K562 (cell line): ENCODE results near the gene TAF10. TPM values are rescaled to one million over a fixed set of nuclear protein-coding genes. Genes with fewer than 3 reads are reported as not detected.

ENCODE experiments used
- BACH1 ChIP-seq: fragments of 200-800 bp; sonication (Bioruptor generic); IDR thresholded peaks from 2 replicates; pipeline ENCODE4 v1.6.1; 2016; ENCODE audit warnings: missing genetic modification characterization, missing compliant biosample characterization
- CBFA2T3 ChIP-seq: fragments of 450-650 bp; IDR thresholded peaks from 2 replicates; pipeline ENCODE4 v1.6.1; 2017
- GABPA ChIP-seq: fragments of 200-800 bp; sonication (Bioruptor generic); conservative IDR thresholded peaks from 2 replicates; pipeline ENCODE4 v1.6.1; 2016; ENCODE audit warnings: low read depth, missing genetic modification characterization, missing compliant biosample characterization
- JUND ChIP-seq, 2 experiments: IDR thresholded peaks; 2 replicates in 1 of 2; 3 replicates in 1 of 2; pipeline ENCODE4 v1.6.1; 2011; ENCODE audit warnings: borderline replicate concordance in 2 of 2, low read depth in 2 of 2, low read length in 2 of 2, improper control_type of control experiment in 1 of 2, missing biosample characterization in 1 of 2, missing genetic modification characterization in 1 of 2, missing genetic modification reagents in 1 of 2
- KLF6 ChIP-seq: fragments of 250-450 bp; sonication (Bioruptor Pico); IDR thresholded peaks from 2 replicates; pipeline ENCODE4 v1.4.0; 2020; ENCODE audit warnings: mild to moderate bottlenecking, moderate library complexity, borderline replicate concordance
- NFXL1 ChIP-seq: fragments of 450-650 bp; formaldehyde crosslinking; IDR thresholded peaks from 2 replicates; pipeline ENCODE4 v1.4.0; 2021; ENCODE audit warnings: mild to moderate bottlenecking
- RFX5 ChIP-seq: IDR thresholded peaks from 2 replicates; pipeline ENCODE4 v1.6.1; 2011; ENCODE audit warnings: low read depth, mild to moderate bottlenecking, improper control_type of control experiment, low read length
- ZNF197 ChIP-seq: fragments of 200-800 bp; sonication (Bioruptor generic); IDR thresholded peaks from 2 replicates; pipeline ENCODE4 v1.6.1; 2016; ENCODE audit warnings: low read depth, missing genetic modification characterization, missing compliant biosample characterization
- polyA plus RNA-seq, 8 experiments: library from polyadenylated mRNA; depleted of rRNA in 4 of 8; stranded (reverse) in 5 of 8; unstranded in 3 of 8; fragments of >200 nt; fragmentation: Nextera tagmentation in 2 of 8; fragmentation: Illumina TruSeq in 1 of 8; extraction: Ambion mirVana in 2 of 8; extraction: Trizol in 1 of 8; gene quantifications; 2 replicates each; pipeline versions ENCODE4 v1.2.1 to v1.2.3, GENCODE V29; 2011 to 2014; ENCODE audit warnings: inconsistent platforms in 1 of 8, missing spikeins in 1 of 8
- total RNA-seq, 7 experiments: library from RNA; depleted of rRNA in 6 of 7; stranded (reverse); fragments of >200 nt in 6 of 7; fragmentation: Illumina TruSeq in 2 of 7; extraction: Trizol in 2 of 7; gene quantifications; 2 replicates each; pipeline versions ENCODE4 v1.2.1 to v1.2.3, GENCODE V29; 2011 to 2021; ENCODE audit warnings: low replicate concordance in 1 of 7
- TF ChIP-seq, protein P1 (sequence below), 2 experiments: fragments of 450-650 bp in 1 of 2; sonication (generic) in 1 of 2; formaldehyde crosslinking in 1 of 2; IDR thresholded peaks; 2 replicates each; pipeline versions ENCODE4 v1.7.1 to v1.9.0; 2016 to 2022; ENCODE audit warnings: inconsistent platforms in 1 of 2, mild to moderate bottlenecking in 1 of 2, missing genetic modification reagents in 1 of 2

TAF10 gene
- total and polyA plus RNA-seq, 9 of the 15 experiments (the other 6 are each of a cell fraction or from before 2014, with no cell fraction given), result 19.5 to 197 (median 121) TPM

DNA sequence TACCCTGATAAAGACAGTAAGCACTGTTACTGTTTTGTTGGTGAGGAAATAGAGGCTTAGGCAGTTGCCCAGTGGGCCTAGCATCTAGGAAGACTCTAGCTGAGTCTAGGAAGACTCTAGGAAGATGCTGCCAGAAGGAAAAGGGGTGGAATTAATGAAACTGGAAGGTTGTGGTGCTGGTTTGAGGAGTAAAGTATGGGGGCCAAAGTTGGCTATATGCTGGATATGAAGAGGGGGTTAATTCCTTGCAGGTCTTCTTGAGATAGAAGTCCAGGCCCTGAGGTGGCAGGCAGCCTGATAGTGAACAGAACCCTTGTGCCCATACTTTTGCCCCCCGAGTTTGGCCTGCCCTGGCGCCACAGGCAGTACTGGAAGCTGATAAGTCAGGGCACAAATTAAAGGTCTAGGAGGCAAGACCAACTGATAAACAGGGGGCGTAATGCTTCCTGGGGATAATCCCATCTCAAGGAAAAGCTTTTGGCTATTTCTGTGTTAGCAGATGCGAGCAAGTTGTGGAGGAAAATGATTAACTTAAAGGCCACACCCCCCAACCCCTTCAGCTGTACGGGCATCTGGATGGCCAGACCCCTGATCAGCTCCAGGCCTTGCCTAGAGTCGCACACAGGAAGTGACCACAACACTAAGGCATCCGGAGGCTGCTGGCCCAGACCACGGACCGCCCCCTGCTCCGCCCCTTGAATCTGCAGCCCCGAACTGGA, 5.4 kb downstream of the TAF10 start (continued):
- TF ChIP-seq, protein P1, sequence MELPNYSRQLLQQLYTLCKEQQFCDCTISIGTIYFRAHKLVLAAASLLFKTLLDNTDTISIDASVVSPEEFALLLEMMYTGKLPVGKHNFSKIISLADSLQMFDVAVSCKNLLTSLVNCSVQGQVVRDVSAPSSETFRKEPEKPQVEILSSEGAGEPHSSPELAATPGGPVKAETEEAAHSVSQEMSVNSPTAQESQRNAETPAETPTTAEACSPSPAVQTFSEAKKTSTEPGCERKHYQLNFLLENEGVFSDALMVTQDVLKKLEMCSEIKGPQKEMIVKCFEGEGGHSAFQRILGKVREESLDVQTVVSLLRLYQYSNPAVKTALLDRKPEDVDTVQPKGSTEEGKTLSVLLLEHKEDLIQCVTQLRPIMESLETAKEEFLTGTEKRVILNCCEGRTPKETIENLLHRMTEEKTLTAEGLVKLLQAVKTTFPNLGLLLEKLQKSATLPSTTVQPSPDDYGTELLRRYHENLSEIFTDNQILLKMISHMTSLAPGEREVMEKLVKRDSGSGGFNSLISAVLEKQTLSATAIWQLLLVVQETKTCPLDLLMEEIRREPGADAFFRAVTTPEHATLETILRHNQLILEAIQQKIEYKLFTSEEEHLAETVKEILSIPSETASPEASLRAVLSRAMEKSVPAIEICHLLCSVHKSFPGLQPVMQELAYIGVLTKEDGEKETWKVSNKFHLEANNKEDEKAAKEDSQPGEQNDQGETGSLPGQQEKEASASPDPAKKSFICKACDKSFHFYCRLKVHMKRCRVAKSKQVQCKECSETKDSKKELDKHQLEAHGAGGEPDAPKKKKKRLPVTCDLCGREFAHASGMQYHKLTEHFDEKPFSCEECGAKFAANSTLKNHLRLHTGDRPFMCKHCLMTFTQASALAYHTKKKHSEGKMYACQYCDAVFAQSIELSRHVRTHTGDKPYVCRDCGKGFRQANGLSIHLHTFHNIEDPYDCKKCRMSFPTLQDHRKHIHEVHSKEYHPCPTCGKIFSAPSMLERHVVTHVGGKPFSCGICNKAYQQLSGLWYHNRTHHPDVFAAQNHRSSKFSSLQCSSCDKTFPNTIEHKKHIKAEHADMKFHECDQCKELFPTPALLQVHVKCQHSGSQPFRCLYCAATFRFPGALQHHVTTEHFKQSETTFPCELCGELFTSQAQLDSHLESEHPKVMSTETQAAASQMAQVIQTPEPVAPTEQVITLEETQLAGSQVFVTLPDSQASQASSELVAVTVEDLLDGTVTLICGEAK (IDR thresholded peaks at IDR 0.05), result peak; percentile 66; the same call in 1 of the 2 replicates
- TF ChIP-seq, protein P1 (CRISPR knock-in tag; IDR thresholded peaks at IDR 0.05), result no peak
- TF ChIP-seq KLF6 (0 out of 2 replicates have a peak, but pooled peaks have one; percentile 38), BACH1 (tag) (no peak), GABPA (tag) (peak; percentile 89), ZNF197 (CRISPR knock-in tag) (0 out of 2 replicates have a peak, but pooled peaks have one; percentile 72), JUND (IDR thresholded peaks at IDR 0.05; ENCODE audit: borderline replicate concordance, low read depth, low read length) (peak; percentile 98), JUND (tag; IDR thresholded peaks at IDR 0.05; ENCODE audit: borderline replicate concordance, low read depth, low read length) (peak; percentile 94; the same call in 2 of the 3 replicates), RFX5 (no peak), CBFA2T3 (peak; percentile 49), NFXL1 (CRISPR knock-in tag) (0 out of 2 replicates have a peak, but pooled peaks have one; percentile 35)
